Measurements from ENCODE around the gene LBX2. TPM values are rescaled to one million over a fixed set of nuclear protein-coding genes. Genes with fewer than 3 reads are reported as not detected.

The LBX2 gene
- total RNA-seq, 4 donors from 2014 or later, result 0.80 to 3.8 (median 1.6) TPM; not detected in 1

DNA sequence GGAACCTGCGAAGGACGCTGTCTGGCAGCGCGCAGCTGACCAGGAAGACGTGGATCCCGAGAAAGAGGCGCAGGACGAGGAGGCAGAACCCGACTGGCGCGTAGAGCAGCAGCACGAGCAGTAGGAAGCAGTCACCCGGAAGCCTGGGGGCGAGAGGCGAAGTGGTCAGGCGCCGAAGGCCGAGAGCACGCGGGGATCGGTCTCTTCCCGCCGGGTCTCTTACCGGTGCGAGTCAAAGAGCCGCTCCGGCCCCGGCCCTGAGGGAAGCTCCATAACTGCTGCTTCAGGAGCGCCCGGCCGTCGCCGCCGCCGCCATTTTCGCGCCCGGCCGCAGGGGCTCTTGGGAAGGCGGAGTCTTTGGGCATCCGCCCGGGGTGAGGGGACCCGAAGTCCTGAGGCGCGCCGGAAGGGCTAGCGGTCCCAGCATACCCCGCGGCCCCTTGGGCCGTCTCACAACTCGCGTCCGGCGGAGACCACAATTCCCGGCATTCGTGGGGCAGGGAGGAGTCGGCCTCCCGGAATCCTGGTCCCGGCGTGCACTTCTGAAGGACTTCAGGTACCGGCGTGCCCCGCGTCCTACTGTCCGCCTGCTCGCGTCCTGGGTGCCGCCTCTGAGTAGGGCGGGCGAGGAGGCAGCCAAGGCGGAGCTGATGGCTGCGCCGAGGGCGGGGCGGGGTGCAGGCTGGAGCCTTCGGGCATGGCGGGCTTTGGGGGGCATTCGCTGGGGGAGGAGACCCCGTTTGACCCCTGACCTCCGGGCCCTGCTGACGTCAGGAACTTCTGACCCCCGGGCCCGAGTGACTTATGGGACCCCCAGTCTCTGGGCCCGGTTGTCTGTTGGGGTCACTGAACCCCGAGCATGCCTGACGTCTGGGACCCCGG is 30.2 kb upstream of the LBX2 start, which contains the start of the genes AUP1 and HTRA2:
Gene AUP1 (minus strand): TSS at position 350 of the 882 bp plus-strand sequence. CDS start 77 bp downstream, at position 273.
Gene HTRA2 (plus strand): TSS at position 577 of the 882 bp plus-strand sequence. CDS start 74 bp downstream, at position 651.
- DNase-seq, result peak; percentile 99
- 0% methylated on average over 76 of the region's 87 CpGs; no CpG with 5 or more reads in 1 of the 2 donors for WGBS, 2 donors (ENCODE audit: low coverage in 1 of 2)
- Histone ChIP-seq H3K4me3 (peak within 1 kb of the TSS; percentile 79 to 95 (median 79)), H3K9me3 (no peaks in the 10 kb centered on the region), H3K27ac (peak within 1 kb of the TSS; percentile 85 to 94 (median 92)), H3K27me3 (no peaks in the 10 kb centered on the region), H3K36me3 (peaks cover 0 to 23% (median 8%) of the 10 kb centered on the region in 4 donors), H3K4me1 (peaks cover 14 to 28% (median 19%) of the 10 kb centered on the region in 4 donors)
- in situ Hi-C loops (cut with MboI; ENCODE audit: low pct_ligation_motif_present in 1 of 4, low pct_unique_long_range_greater_than_20kb in 1 of 4, low sequenced_read_pairs in 3 of 4) (no loop called here), intact Hi-C loops (cut with DNase I; ENCODE audit: low total_unique reads) (loop anchor here (2.0 kb wide), 1 partner anchor 47 kb away; the partner anchor contains the start of genes CCDC142 and TTC31)
- TF ChIP-seq EP300 (IDR thresholded peaks at IDR 0.05; ENCODE audit: low read depth) (peak; percentile 56), POLR2AphosphoS5 (IDR thresholded peaks at IDR 0.05) (peak; percentile 85 to 93 (median 86)), POLR2A (IDR thresholded peaks at IDR 0.05) (peak; percentile 90)
- TF ChIP-seq, protein P1, sequence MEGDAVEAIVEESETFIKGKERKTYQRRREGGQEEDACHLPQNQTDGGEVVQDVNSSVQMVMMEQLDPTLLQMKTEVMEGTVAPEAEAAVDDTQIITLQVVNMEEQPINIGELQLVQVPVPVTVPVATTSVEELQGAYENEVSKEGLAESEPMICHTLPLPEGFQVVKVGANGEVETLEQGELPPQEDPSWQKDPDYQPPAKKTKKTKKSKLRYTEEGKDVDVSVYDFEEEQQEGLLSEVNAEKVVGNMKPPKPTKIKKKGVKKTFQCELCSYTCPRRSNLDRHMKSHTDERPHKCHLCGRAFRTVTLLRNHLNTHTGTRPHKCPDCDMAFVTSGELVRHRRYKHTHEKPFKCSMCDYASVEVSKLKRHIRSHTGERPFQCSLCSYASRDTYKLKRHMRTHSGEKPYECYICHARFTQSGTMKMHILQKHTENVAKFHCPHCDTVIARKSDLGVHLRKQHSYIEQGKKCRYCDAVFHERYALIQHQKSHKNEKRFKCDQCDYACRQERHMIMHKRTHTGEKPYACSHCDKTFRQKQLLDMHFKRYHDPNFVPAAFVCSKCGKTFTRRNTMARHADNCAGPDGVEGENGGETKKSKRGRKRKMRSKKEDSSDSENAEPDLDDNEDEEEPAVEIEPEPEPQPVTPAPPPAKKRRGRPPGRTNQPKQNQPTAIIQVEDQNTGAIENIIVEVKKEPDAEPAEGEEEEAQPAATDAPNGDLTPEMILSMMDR (IDR thresholded peaks at IDR 0.05), result no peak

GRCh38 chr2:74528600-74529356 is 29.4 kb upstream of the LBX2 start:
- DNase-seq, result peak; percentile 32
- Histone ChIP-seq H3K36me3 (peaks cover 0 to 23% (median 8%) of the 10 kb centered on the region in 4 donors), H3K4me3 (peak overlapping the region; percentile 79 to 95 (median 79)), H3K27ac (peak overlapping the region; percentile 85 to 94 (median 92)), H3K27me3 (no peaks in the 10 kb centered on the region), H3K4me1 (peaks cover 14 to 28% (median 19%) of the 10 kb centered on the region in 4 donors), H3K9me3 (no peaks in the 10 kb centered on the region)
- 0 to 17% methylated on average over 9 to 21 of the region's 29 CpGs for WGBS, 2 donors (ENCODE audit: low coverage in 1 of 2)
- in situ Hi-C loops (cut with MboI; ENCODE audit: low pct_ligation_motif_present in 1 of 4, low pct_unique_long_range_greater_than_20kb in 1 of 4, low sequenced_read_pairs in 3 of 4), result no loop called here
- intact Hi-C loops (cut with DNase I; ENCODE audit: low total_unique reads), result no loop called here
- TF ChIP-seq POLR2AphosphoS5 (IDR thresholded peaks at IDR 0.05) (no peak), EP300 (IDR thresholded peaks at IDR 0.05; ENCODE audit: low read depth) (no peak), POLR2A (IDR thresholded peaks at IDR 0.05) (no peak)
- TF ChIP-seq, protein P1 (IDR thresholded peaks at IDR 0.05), result no peak

GRCh38 chr2:74527741-74528140 is 28.3 kb upstream of the LBX2 start:
- TF ChIP-seq POLR2A (IDR thresholded peaks at IDR 0.05) (no peak), POLR2AphosphoS5 (IDR thresholded peaks at IDR 0.05) (no peak), EP300 (IDR thresholded peaks at IDR 0.05; ENCODE audit: low read depth) (no peak)
- TF ChIP-seq, protein P1 (IDR thresholded peaks at IDR 0.05), result no peak
- H3K9me3 ChIP-seq, result no peaks in the 10 kb centered on the region
- in situ Hi-C loops (cut with MboI; ENCODE audit: low pct_ligation_motif_present in 1 of 4, low pct_unique_long_range_greater_than_20kb in 1 of 4, low sequenced_read_pairs in 3 of 4), result no loop called here
- DNase-seq, result no peak
- intact Hi-C loops (cut with DNase I; ENCODE audit: low total_unique reads), result no loop called here
- H3K36me3 ChIP-seq, result peaks cover 0 to 19% (median 8%) of the 10 kb centered on the region in 4 donors
- H3K27ac ChIP-seq, result no peak overlapping the region
- H3K27me3 ChIP-seq, result no peaks in the 10 kb centered on the region
- 94 to 95% methylated on average over 6 to 9 of the region's 9 CpGs for WGBS, 2 donors (ENCODE audit: low coverage in 1 of 2)
- peaks cover 14 to 28% (median 19%) of the 10 kb centered on the region in 4 donors for H3K4me1 ChIP-seq
- H3K4me3 ChIP-seq, result no peak overlapping the region

Data from transverse colon (tissue), 4 donors.